K562 (cell line): ENCODE measurements around the gene PHLPP2.

Source experiments
- CBFB ChIP-seq: sonication (generic); formaldehyde crosslinking; IDR thresholded peaks from 2 replicates; pipeline ENCODE4 v1.4.0; 2020; ENCODE audit warnings: mild to moderate bottlenecking, missing genetic modification reagents
- CTCF ChIP-seq, 3 experiments: IDR thresholded peaks in 2 of 3; conservative IDR thresholded peaks in 1 of 3; 2 replicates each; pipeline ENCODE4 v1.5.1; 2011 to 2012; ENCODE audit warnings: low read length in 3 of 3, mild to moderate bottlenecking in 3 of 3, control low read depth in 2 of 3, improper control_type of control experiment in 1 of 3, inconsistent platforms in 1 of 3, low read depth in 1 of 3, mixed read lengths in 1 of 3, moderate library complexity in 1 of 3; ENCODE audit not compliant: insufficient read depth in 2 of 3
- HCFC1 ChIP-seq: IDR thresholded peaks from 2 replicates; pipeline ENCODE4 v1.6.1; 2012; ENCODE audit warnings: low read depth, low read length, improper control_type of control experiment
- MAX ChIP-seq: sonication (generic); formaldehyde crosslinking; IDR thresholded peaks from 2 replicates; pipeline ENCODE4 v1.9.0; 2022; ENCODE audit warnings: mild to moderate bottlenecking, missing genetic modification reagents
- MGA ChIP-seq: fragments of 450-650 bp; IDR thresholded peaks from 2 replicates; pipeline ENCODE4 v1.6.1; 2016; ENCODE audit warnings: mild to moderate bottlenecking, moderate library complexity
- PHF21A ChIP-seq: fragments of 450-650 bp; IDR thresholded peaks from 2 replicates; pipeline ENCODE4 v1.6.1; 2017; ENCODE audit warnings: low read depth, borderline replicate concordance
- POLR2AphosphoS5 ChIP-seq: IDR thresholded peaks from 2 replicates; pipeline ENCODE4 v1.6.1; 2011; ENCODE audit warnings: mild to moderate bottlenecking, low read depth, low read length, moderate library complexity; ENCODE audit not compliant: control insufficient read depth, insufficient read depth
- RB1 ChIP-seq: fragments of 450-650 bp; IDR thresholded peaks from 2 replicates; pipeline ENCODE4 v1.6.1; 2017; ENCODE audit warnings: low read depth, mild to moderate bottlenecking
- RFX5 ChIP-seq: IDR thresholded peaks from 2 replicates; pipeline ENCODE4 v1.6.1; 2011; ENCODE audit warnings: low read depth, mild to moderate bottlenecking, improper control_type of control experiment, low read length
- TOE1 ChIP-seq, 2 experiments: fragments of 450-650 bp in 1 of 2; sonication (generic) in 1 of 2; formaldehyde crosslinking in 1 of 2; IDR thresholded peaks; 2 replicates each; pipeline versions ENCODE4 v1.7.1 to v1.8.0; 2016 to 2022; ENCODE audit warnings: borderline replicate concordance in 2 of 2, mild to moderate bottlenecking in 2 of 2, antibody characterized with exemption in 1 of 2, inconsistent platforms in 1 of 2, low read depth in 1 of 2, missing genetic modification reagents in 1 of 2, moderate library complexity in 1 of 2
- ZFX ChIP-seq: sonication (generic); formaldehyde crosslinking; IDR thresholded peaks from 2 replicates; pipeline ENCODE4 v1.8.0; 2022; ENCODE audit warnings: mild to moderate bottlenecking, missing genetic modification reagents, moderate library complexity
- ZNF76 ChIP-seq: fragments of 250-450 bp; sonication (Bioruptor Pico); IDR thresholded peaks from 2 replicates; pipeline ENCODE4 v1.4.0; 2020; ENCODE audit warnings: mild to moderate bottlenecking, moderate library complexity, borderline replicate concordance

- TF ChIP-seq RB1 = no peak
- no peak for TF ChIP-seq POLR2AphosphoS5
- peak; percentile 50 to 78 (median 71); a peak in 5 of 6 replicates for TF ChIP-seq CTCF (IDR thresholded peaks at IDR 0.05 in 2 of 3, conservative IDR thresholded peaks at IDR 0.05 in 1 of 3; ENCODE audit: insufficient read depth in 2 of 3, low read depth in 1 of 3, low read length in 3 of 3)
- no peak for TF ChIP-seq PHF21A
- TF ChIP-seq MAX (CRISPR knock-in tag) = no peak
- TF ChIP-seq TOE1 (IDR thresholded peaks at IDR 0.05; ENCODE audit: borderline replicate concordance) = no peak
- no peak for TF ChIP-seq TOE1 (CRISPR knock-in tag; IDR thresholded peaks at IDR 0.05; ENCODE audit: borderline replicate concordance, low read depth)
- no peak for TF ChIP-seq ZNF76
- no peak for TF ChIP-seq ZFX (CRISPR knock-in tag)
- TF ChIP-seq MGA = no peak
- no peak for TF ChIP-seq CBFB (CRISPR knock-in tag)
- no peak for TF ChIP-seq RFX5
- no peak for TF ChIP-seq HCFC1
These were observed 22.0 kb upstream of the PHLPP2 start for GRCh38 chr16:71746442-71747046.
